VCaP (cell line): Measurements from ENCODE around the gene SPRR5.

Experiments
- H3K27ac ChIP-seq: fragments of 450-650 bp; 2 replicates; pipeline ENCODE4 v1.5.1; 2017
- CTCF ChIP-seq: fragments of 450-650 bp; conservative IDR thresholded peaks from 2 replicates; pipeline ENCODE4 v1.5.1; 2017; ENCODE audit warnings: mild to moderate bottlenecking, moderate library complexity

The SPRR5 gene

GRCh38 chr1:152946651-152947256, at the start of gene SPRR5:
SPRR5 (plus strand) TSS chr1:152947206; CDS start chr1:152948555, 1,349 bp downstream.
- TF ChIP-seq CTCF = no peak
- H3K27ac ChIP-seq = no peak within 1 kb of the TSS

- no peak overlapping the region for H3K27ac ChIP-seq
- no peak for TF ChIP-seq CTCF
Observed at GRCh38 chr1:152899027-152899426, 48.0 kb upstream of the SPRR5 start.

GRCh38 chr1:152899883-152900282, 47.1 kb upstream of the SPRR5 start:
- no peak for TF ChIP-seq CTCF
- no peak overlapping the region for H3K27ac ChIP-seq

- no peak overlapping the region for H3K27ac ChIP-seq
- no peak for TF ChIP-seq CTCF
Observed at GRCh38 chr1:152901631-152902030, 45.4 kb upstream of the SPRR5 start.

- no peak for TF ChIP-seq CTCF
- no peak overlapping the region for H3K27ac ChIP-seq
Observed at GRCh38 chr1:152902636-152903035, 44.4 kb upstream of the SPRR5 start.

GRCh38 chr1:152904688-152905440, 42.1 kb upstream of the SPRR5 start:
- no peak for TF ChIP-seq CTCF
- H3K27ac ChIP-seq = no peak overlapping the region

GRCh38 chr1:152906023-152906565, 40.9 kb upstream of the SPRR5 start:
- no peak for TF ChIP-seq CTCF
- no peak overlapping the region for H3K27ac ChIP-seq
